GM12878 (cell line): ENCODE data around the gene MTA3. TPM values are rescaled to one million over a fixed set of nuclear protein-coding genes. Genes with fewer than 3 reads are reported as not detected.

Experiments used
- ATAC-seq: fragments of 200-7000 bp; cut with Tn5 transposase; 3 replicates; pipeline ENCODE4 v1.9.1; 2020; ENCODE audit warnings: mild to moderate bottlenecking, moderate library complexity
- BruUV-seq: library from RNA; stranded (reverse); fragments of 400-500 nt; replicated peaks from 2 replicates; lab custom pipeline; 2021; lab: Mats Ljungman, UMichigan
- CTCF ChIA-PET: fragments of 300-600 bp; sonication (Branson Sonifier 250); formaldehyde crosslinking; extraction: SDS; loops from one replicate; lab custom pipeline; 2021; ENCODE audit warnings: inconsistent platforms; lab: Yijun Ruan, JAX
- POLR2A ChIA-PET: fragments of 350-600 bp; formaldehyde crosslinking; extraction: SDS; loops from one replicate; lab custom pipeline; 2021; ENCODE audit warnings: inconsistent platforms; lab: Charles Lee
- RAD21 ChIA-PET: fragments of 300-600 bp; sonication (Branson Sonifier 250); formaldehyde crosslinking; loops from one replicate; lab custom pipeline; 2023; ENCODE audit warnings: antibody characterized with exemption; ENCODE audit not compliant: unreplicated experiment; lab: Charles Lee
- SMC1A ChIA-PET: fragments of 300-600 bp; sonication (Branson Sonifier 250); formaldehyde crosslinking; loops from one replicate; lab custom pipeline; 2023; ENCODE audit not compliant: unreplicated experiment, uncharacterized antibody; lab: Charles Lee
- DNase-seq: peaks from one replicate; pipeline ENCODE4 v3.0.0-alpha.2; 2011; ENCODE audit warnings: low read depth, low spot score
- FAIRE-seq: peaks from 3 replicates; lab custom pipeline; 2011; peaks lifted over from hg19 to GRCh38; lab: Jason Lieb, UNC
- H2AFZ ChIP-seq: 2 replicates; pipeline ENCODE4 v1.6.0; 2011; ENCODE audit warnings: low read depth, low read length, control low read depth; ENCODE audit not compliant: control insufficient read depth
- H3K27ac ChIP-seq: 2 replicates; pipeline ENCODE4 v1.5.1; 2011; ENCODE audit warnings: control low read depth; ENCODE audit not compliant: control insufficient read depth, insufficient read depth
- H3K27me3 ChIP-seq, 2 experiments: replicated peaks in 1 of 2; 2 replicates each; pipeline versions ENCODE4 v1.6.0 to v1.6.1; 2011; ENCODE audit warnings: low read length in 1 of 2; ENCODE audit not compliant: control insufficient read depth in 2 of 2, insufficient read depth in 2 of 2
- H3K36me3 ChIP-seq, 2 experiments: 2 replicates each; pipeline ENCODE4 v1.5.1; 2011; ENCODE audit warnings: low read length in 1 of 2; ENCODE audit not compliant: control insufficient read depth in 2 of 2, insufficient read depth in 2 of 2
- H3K4me1 ChIP-seq: 2 replicates; pipeline ENCODE4 v1.6.1; 2011; ENCODE audit warnings: mild to moderate bottlenecking, low read length, moderate library complexity, mixed read lengths; ENCODE audit not compliant: control insufficient read depth, insufficient read depth
- H3K4me2 ChIP-seq: 2 replicates; pipeline ENCODE4 v1.6.0; 2011; ENCODE audit warnings: control low read depth; ENCODE audit not compliant: control insufficient read depth, insufficient read depth
- H3K4me3 ChIP-seq: fragments of 200-600 bp; sonication (generic); 2 replicates; pipeline ENCODE4 v1.5.1; 2016
- H3K79me2 ChIP-seq: 2 replicates; pipeline ENCODE4 v1.6.0; 2011; ENCODE audit warnings: low read length; ENCODE audit not compliant: control insufficient read depth, insufficient read depth
- H3K9ac ChIP-seq: 2 replicates; pipeline ENCODE4 v1.8.0; 2011; ENCODE audit warnings: low read length, control low read depth, mixed read lengths; ENCODE audit not compliant: control insufficient read depth, insufficient read depth
- H3K9me3 ChIP-seq: replicated peaks from 3 replicates; pipeline ENCODE4 v1.5.1; 2011; ENCODE audit warnings: mild to moderate bottlenecking, low read length; ENCODE audit not compliant: control insufficient read depth, insufficient read depth
- H4K20me1 ChIP-seq: 2 replicates; pipeline ENCODE4 v1.6.0; 2011; ENCODE audit not compliant: control insufficient read depth, insufficient read depth
- BHLHE40 ChIP-seq, 2 experiments: fragments of 450-650 bp in 1 of 2; IDR thresholded peaks; 2 replicates each; pipeline ENCODE4 v1.6.1; 2011 to 2017; ENCODE audit warnings: low read depth in 2 of 2, borderline replicate concordance in 1 of 2, improper control_type of control experiment in 1 of 2, low read length in 1 of 2, mild to moderate bottlenecking in 1 of 2
- CREB1 ChIP-seq: IDR thresholded peaks from 2 replicates; pipeline ENCODE4 v1.6.1; 2012; ENCODE audit warnings: low read depth, mild to moderate bottlenecking, inconsistent platforms
- IKZF1 ChIP-seq: fragments of 450-650 bp; conservative IDR thresholded peaks from 2 replicates; pipeline ENCODE4 v1.6.1; 2017; ENCODE audit warnings: antibody characterized with exemption, mild to moderate bottlenecking
- MAX ChIP-seq: IDR thresholded peaks from 2 replicates; pipeline ENCODE4 v1.6.1; 2012; ENCODE audit warnings: low read depth, low read length, improper control_type of control experiment
- NFIC ChIP-seq: IDR thresholded peaks from 2 replicates; pipeline ENCODE4 v1.6.1; 2012; ENCODE audit warnings: low read depth, mild to moderate bottlenecking, inconsistent platforms, low read length, moderate library complexity
- NR2C1 ChIP-seq: fragments of 450-650 bp; IDR thresholded peaks from 2 replicates; pipeline ENCODE4 v1.6.1; 2017; ENCODE audit warnings: antibody characterized with exemption, mild to moderate bottlenecking, moderate library complexity
- RB1 ChIP-seq: fragments of 450-650 bp; formaldehyde crosslinking; IDR thresholded peaks from 2 replicates; pipeline ENCODE4 v1.6.1; 2017; ENCODE audit warnings: mild to moderate bottlenecking, borderline replicate concordance
- RCOR1 ChIP-seq: conservative IDR thresholded peaks from 2 replicates; pipeline ENCODE4 v1.6.1; 2012; ENCODE audit warnings: low read depth, low read length, improper control_type of control experiment
- STAT1 ChIP-seq: fragments of 450-650 bp; conservative IDR thresholded peaks from 2 replicates; pipeline ENCODE4 v1.6.1; 2014; ENCODE audit warnings: antibody characterized with exemption, mild to moderate bottlenecking
- ZNF622 ChIP-seq: fragments of 450-650 bp; IDR thresholded peaks from 2 replicates; pipeline ENCODE4 v1.6.1; 2017; ENCODE audit warnings: mild to moderate bottlenecking, inconsistent platforms
- ZSCAN29 ChIP-seq: fragments of 450-650 bp; IDR thresholded peaks from 2 replicates; pipeline ENCODE4 v1.6.1; 2017; ENCODE audit warnings: mild to moderate bottlenecking, moderate library complexity
- WGBS: methylation state at CpG from one replicate; pipeline ENCODE4 v1.1.6; 2016; ENCODE audit warnings: low lambda C conversion rate; ENCODE audit not compliant: insufficient replicate concordance, insufficient coverage; ENCODE audit errors: missing lambda C conversion rate; 5-methylcytosine and 5-hydroxymethylcytosine counted together
- in situ Hi-C: fragments of 300-500 bp; cut with MboI; formaldehyde crosslinking; loops from 9 replicates; pipeline ENCODE4 v1.14.3; 2018; ENCODE audit warnings: mixed read lengths
- intact Hi-C: fragments of 100-400 bp; cut with micrococcal nuclease; formaldehyde crosslinking; loops from one replicate; pipeline ENCODE4 v1.14.2; 2022; ENCODE audit not compliant: unreplicated experiment
- polyA plus RNA-seq, 11 experiments: library from polyadenylated mRNA; depleted of rRNA in 4 of 11; unstranded in 6 of 11; stranded (reverse) in 5 of 11; fragments of >200 nt; fragmentation: Nextera tagmentation in 4 of 11; fragmentation: Illumina TruSeq in 1 of 11; extraction: Ambion mirVana in 4 of 11; extraction: Trizol in 1 of 11; gene quantifications; 1 replicate in 1 of 11; 2 replicates in 10 of 11; pipeline versions ENCODE4 v1.2.1 to v1.2.3, GENCODE V29; 2011 to 2016; ENCODE audit warnings: inconsistent platforms in 2 of 11, missing spikeins in 2 of 11, low read depth in 1 of 11
- total RNA-seq, 4 experiments: library from RNA; depleted of rRNA in 3 of 4; stranded (reverse); fragments of >200 nt in 3 of 4; fragmentation: Illumina TruSeq in 1 of 4; extraction: Trizol in 1 of 4; gene quantifications; 2 replicates each; pipeline versions ENCODE4 v1.2.1 to v1.2.3, GENCODE V29; 2013 to 2021
- TF ChIP-seq, protein P1 (sequence below): fragments of 450-650 bp; IDR thresholded peaks from 2 replicates; pipeline ENCODE4 v1.6.1; 2014; ENCODE audit warnings: mild to moderate bottlenecking

The MTA3 gene
- total and polyA plus RNA-seq, 10 of the 15 experiments (the other 5 are each of a cell fraction or from before 2014, with no cell fraction given), result 17.6 to 45.5 (median 26.5) TPM

- no TSS peak for BruUV-seq
- SMC1A ChIA-PET, result no interaction called here
- H3K9ac ChIP-seq, result no peak overlapping the region
Measured at GRCh38 chr2:42693013-42693615, 124.7 kb downstream of the MTA3 start.

More at GRCh38 chr2:42693013-42693615, 124.7 kb downstream of the MTA3 start:
- no peaks in the 10 kb centered on the region; the same call in 1 of the 2 replicates for H3K4me1 ChIP-seq
- no peaks in the 10 kb centered on the region for H3K27me3 ChIP-seq
- H4K20me1 ChIP-seq, result no peaks in the 10 kb centered on the region; the same call in 1 of the 2 replicates
- in situ Hi-C loops, result no loop called here
- no peak overlapping the region for H3K27ac ChIP-seq
- DNase-seq (no peak), ATAC-seq (no peak), FAIRE-seq (no peak)
- ChIA-PET RAD21 (interaction anchor here (0.7 to 1.2 kb wide), 2 partner anchors 13 to 118 kb away, joined by 3 read pairs; no protein-coding TSS in a partner anchor), POLR2A (no interaction called here), CTCF (no interaction called here)
- no peak for TF ChIP-seq RCOR1
- no peak for TF ChIP-seq STAT1
- TF ChIP-seq, protein P1, sequence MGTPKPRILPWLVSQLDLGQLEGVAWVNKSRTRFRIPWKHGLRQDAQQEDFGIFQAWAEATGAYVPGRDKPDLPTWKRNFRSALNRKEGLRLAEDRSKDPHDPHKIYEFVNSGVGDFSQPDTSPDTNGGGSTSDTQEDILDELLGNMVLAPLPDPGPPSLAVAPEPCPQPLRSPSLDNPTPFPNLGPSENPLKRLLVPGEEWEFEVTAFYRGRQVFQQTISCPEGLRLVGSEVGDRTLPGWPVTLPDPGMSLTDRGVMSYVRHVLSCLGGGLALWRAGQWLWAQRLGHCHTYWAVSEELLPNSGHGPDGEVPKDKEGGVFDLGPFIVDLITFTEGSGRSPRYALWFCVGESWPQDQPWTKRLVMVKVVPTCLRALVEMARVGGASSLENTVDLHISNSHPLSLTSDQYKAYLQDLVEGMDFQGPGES, result no peak
- no peak for TF ChIP-seq CREB1
- TF ChIP-seq ZSCAN29, result no peak
- no peak for TF ChIP-seq NFIC
- no peak for TF ChIP-seq ZNF622
- TF ChIP-seq BHLHE40 (IDR thresholded peaks at IDR 0.05; ENCODE audit: borderline replicate concordance in 1 of 2, low read depth in 2 of 2, low read length in 1 of 2), result no peak
- no peak for TF ChIP-seq IKZF1
- TF ChIP-seq RB1, result no peak
- TF ChIP-seq MAX, result no peak
- no peak for TF ChIP-seq NR2C1
- no peak overlapping the region for H2AFZ ChIP-seq
- H3K36me3 ChIP-seq, result peaks cover 2 to 8% of the 10 kb centered on the region in 2 experiments; a peak in 3 of 4 replicates
- 100% methylated on average over 1 of the region's 2 CpGs for WGBS
- intact Hi-C loops, result no loop called here
- no peak overlapping the region for H3K4me2 ChIP-seq
- no peaks in the 10 kb centered on the region; the same call in 2 of the 3 replicates for H3K9me3 ChIP-seq
- H3K4me3 ChIP-seq, result no peak overlapping the region
- H3K79me2 ChIP-seq, result no peaks in the 10 kb centered on the region
